Activated naive CD8-positive, alpha-beta T cell treated with anti-CD3 and anti-CD28 coated beads, Interleukin-2, amount 50 U/mL, for 24 hours (primary cell): Measurements from ENCODE around the gene ATP6V0B.

ENCODE experiments used
- ATAC-seq: fragments of 150-1000 bp; cut with Tn5 transposase; one replicate; pipeline ENCODE4 v1.10.0; 2021
- DNase-seq: peaks from one replicate; pipeline ENCODE4 v3.0.0; 2021
- H3K27ac Mint-ChIP-seq: one replicate; pipeline ENCODE4 v1.8.0; 2021; ENCODE audit warnings: mild to moderate bottlenecking, mixed read lengths
- H3K27me3 Mint-ChIP-seq: one replicate; pipeline ENCODE4 v1.8.0; 2021; ENCODE audit warnings: mixed read lengths
- H3K36me3 Mint-ChIP-seq: one replicate; pipeline ENCODE4 v1.8.0; 2021; ENCODE audit warnings: low read depth, mixed read lengths
- H3K4me1 Mint-ChIP-seq: one replicate; pipeline ENCODE4 v1.8.0; 2021; ENCODE audit warnings: mixed read lengths
- H3K4me3 Mint-ChIP-seq: one replicate; pipeline ENCODE4 v1.8.0; 2021; ENCODE audit warnings: mild to moderate bottlenecking, moderate library complexity, mixed read lengths
- H3K9me3 Mint-ChIP-seq: one replicate; pipeline ENCODE4 v1.8.0; 2021; ENCODE audit warnings: mixed read lengths

The ATP6V0B gene

DNA sequence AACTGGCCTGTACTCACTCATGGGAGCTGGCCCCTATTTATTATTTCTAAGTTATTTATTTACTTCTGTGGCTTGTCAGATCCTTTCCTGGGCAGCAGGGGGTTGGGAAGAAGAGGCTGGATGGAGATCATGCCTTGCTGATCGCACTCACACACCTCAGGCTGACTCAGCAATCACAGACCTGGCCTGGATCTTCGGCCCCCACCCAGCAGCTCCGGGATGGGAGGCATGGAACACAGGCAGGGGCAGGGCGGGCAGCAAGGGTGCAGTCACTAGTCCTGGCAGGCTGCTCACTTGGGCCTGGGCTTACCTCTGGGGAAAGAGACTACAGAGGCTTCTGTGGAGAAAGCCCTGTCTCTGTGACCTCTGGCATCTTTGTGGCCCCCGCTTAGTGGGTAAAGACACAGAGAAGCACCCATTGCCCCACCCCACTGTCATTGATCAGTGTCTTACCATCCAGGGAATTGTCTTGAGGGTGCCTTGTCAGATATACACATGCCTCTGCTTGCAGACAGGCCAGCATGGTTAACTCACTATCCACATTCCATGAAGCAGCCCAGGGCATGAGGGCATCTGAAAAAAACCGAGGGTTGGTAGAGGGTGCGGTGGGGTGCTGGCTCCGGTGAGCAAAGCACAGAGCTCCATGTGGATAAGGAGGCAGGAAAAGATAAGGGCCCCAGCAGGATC is 37.4 kb upstream of the ATP6V0B start:
- peaks cover 33% of the 10 kb centered on the region for H3K27me3 Mint-ChIP-seq
- no peaks in the 10 kb centered on the region for H3K9me3 Mint-ChIP-seq
- no peak for DNase-seq
- ATAC-seq: no peak
- no peaks in the 10 kb centered on the region for H3K36me3 Mint-ChIP-seq
- H3K27ac Mint-ChIP-seq: no peak overlapping the region
- H3K4me1 Mint-ChIP-seq: peaks cover 12% of the 10 kb centered on the region
- H3K4me3 Mint-ChIP-seq: no peak overlapping the region

DNA sequence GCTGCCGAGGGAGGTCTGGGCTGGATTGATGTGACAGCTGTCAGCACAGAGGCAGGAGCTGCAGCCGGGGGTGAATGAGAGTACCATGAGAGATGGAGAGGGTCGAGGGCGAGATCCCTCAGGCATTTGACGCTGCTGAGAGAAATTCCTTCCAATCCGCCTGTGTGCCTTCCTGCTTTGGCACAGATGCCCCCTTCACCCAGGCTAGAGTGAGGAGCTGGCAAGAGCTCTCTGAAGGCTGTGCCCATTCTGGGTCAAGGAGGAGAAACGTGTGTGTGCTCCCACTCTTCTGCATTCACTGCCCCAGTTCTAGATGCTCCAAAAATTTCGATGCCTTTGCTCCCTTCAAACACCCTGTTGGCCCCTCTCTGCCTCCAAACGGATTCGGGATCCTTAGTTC is 36.4 kb upstream of the ATP6V0B start:
- Mint-ChIP-seq H3K27me3 (peaks cover 24% of the 10 kb centered on the region), H3K27ac (no peak overlapping the region), H3K4me3 (no peak overlapping the region), H3K4me1 (peaks cover 8% of the 10 kb centered on the region), H3K9me3 (no peaks in the 10 kb centered on the region), H3K36me3 (no peaks in the 10 kb centered on the region)
- DNase-seq (no peak), ATAC-seq (no peak)

GRCh38 chr1:43938892-43939587 is 35.7 kb upstream of the ATP6V0B start:
- Mint-ChIP-seq H3K27me3 (peaks cover 21% of the 10 kb centered on the region), H3K4me3 (no peak overlapping the region), H3K36me3 (no peaks in the 10 kb centered on the region), H3K27ac (no peak overlapping the region), H3K4me1 (peaks cover 5% of the 10 kb centered on the region), H3K9me3 (no peaks in the 10 kb centered on the region)
- DNase-seq: no peak
- no peak for ATAC-seq

DNA sequence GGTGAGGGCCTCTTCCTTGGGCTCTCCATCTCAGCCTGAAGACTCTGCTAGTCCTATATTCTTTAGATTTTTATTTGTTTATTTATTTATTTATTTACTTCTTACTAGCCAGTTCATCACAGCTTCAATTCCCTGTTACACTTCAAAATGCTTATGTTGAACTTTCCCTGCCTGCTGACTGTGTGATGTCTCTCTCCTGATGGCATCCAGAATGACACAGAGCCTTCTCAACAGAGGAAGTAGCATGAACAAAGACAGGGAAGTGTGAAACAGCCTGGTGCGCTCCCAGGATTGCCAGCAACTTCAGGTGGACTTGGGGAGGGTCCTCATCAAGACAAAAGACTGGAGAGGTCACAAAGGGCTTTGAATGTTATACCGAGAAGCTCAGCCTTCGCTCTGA is 32.3 kb upstream of the ATP6V0B start:
- Mint-ChIP-seq H3K4me3 (no peak overlapping the region), H3K27me3 (no peaks in the 10 kb centered on the region), H3K4me1 (peaks cover 20% of the 10 kb centered on the region), H3K9me3 (no peaks in the 10 kb centered on the region), H3K36me3 (peaks cover 3% of the 10 kb centered on the region), H3K27ac (no peak overlapping the region)
- ATAC-seq (no peak), DNase-seq (no peak)

DNA sequence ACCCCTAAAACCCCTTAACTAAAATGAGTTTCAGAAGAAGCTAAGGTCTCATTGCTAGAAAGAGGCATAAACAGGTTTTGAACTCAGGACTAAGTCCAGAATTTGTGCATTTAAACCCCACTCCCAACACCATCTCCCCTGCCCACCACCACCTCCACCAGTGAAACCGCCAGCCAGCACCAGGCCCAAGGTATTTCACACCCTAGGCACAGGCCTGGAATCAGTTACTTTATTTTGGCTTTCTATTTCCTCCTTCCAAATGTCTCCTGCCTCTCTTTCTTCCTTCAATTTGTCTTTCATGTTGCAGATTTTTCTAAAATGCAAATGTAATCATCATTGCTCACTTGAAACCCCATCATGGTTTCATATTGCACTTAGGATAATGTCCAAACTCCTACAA is 29.9 kb upstream of the ATP6V0B start:
- H3K27me3 Mint-ChIP-seq: no peaks in the 10 kb centered on the region

DNA sequence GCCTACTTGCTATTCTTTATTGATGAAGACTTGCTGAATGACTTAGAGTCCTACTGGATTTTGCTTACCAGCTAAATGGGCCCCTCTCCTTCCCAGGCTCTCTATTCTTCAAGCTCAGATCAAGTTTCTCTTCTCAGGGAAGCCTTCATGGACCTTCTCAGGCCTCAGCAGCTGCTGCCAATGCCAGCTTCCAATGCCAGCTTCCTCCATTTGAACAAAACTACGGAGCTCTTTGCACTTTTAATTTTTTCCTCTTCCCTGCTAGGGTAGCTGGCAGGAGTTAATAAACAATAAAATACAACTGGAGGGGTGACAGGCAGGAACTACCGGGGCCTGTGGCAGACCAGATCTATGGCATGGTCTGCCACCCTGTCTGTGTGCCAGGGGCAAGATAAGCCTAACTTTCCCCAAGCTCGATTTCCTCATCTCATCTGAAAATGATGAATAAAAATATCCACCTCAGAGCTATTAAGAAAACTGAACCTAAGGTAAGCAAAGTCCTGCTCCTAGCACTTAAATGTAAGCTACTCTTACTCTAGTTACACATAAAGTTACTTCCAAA is 29.0 kb upstream of the ATP6V0B start:
- no peaks in the 10 kb centered on the region for H3K27me3 Mint-ChIP-seq
- ATAC-seq: no peak
- peak overlapping the region; percentile 97 for H3K4me3 Mint-ChIP-seq
- peaks cover 36% of the 10 kb centered on the region for H3K4me1 Mint-ChIP-seq
- no peak for DNase-seq
- H3K9me3 Mint-ChIP-seq: no peaks in the 10 kb centered on the region
- peaks cover 7% of the 10 kb centered on the region for H3K36me3 Mint-ChIP-seq
- H3K27ac Mint-ChIP-seq: peak overlapping the region; percentile 98

More for the DNA sequence above, 29.9 kb upstream of the ATP6V0B start:
- ATAC-seq (no peak), DNase-seq (no peak)
- Mint-ChIP-seq H3K36me3 (peaks cover 3% of the 10 kb centered on the region), H3K4me1 (peaks cover 31% of the 10 kb centered on the region), H3K4me3 (peak overlapping the region; percentile 97), H3K27ac (peak overlapping the region; percentile 67), H3K9me3 (no peaks in the 10 kb centered on the region)

DNA sequence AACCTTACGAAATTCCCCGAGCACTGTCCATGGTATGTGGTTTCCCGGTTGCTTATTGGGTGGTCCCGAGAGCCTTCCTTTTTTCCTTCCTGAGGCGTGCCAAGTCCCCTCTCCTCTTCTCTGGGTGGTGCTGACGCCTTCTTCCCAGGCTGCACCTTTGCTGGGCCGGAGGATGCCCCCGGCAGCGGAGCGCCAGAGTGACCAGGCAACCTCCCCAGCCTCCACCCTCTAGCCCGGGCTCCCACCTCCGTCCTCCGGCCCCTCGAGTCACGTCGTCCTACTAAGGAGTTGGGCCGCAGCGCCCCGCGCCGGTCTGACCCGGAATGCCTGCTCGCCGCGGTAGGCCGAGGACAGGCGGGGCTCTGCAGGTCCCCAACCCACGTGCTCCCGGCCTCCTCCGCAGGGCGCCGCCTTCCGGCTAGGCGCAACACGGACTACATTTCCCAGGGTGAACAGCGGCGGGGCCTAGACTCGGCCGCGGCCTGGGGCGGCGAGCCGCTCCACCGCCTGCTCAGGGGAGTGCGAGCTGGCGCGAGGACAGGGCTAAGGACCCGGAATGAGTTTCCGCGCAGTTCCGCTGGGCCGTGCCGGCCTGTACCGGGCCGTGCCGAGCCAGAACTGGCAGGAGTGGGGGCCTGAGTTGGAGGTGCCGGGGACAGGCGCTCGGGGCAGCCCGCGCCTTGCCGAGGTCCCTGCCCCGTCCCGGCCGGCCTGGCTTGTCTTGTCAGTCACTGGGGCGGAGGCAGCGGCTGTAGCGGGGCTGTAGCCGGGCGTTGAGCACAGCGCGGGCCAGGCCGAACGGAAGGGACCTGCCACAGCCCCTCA is 28.3 kb upstream of the ATP6V0B start, which contains the start of gene IPO13:
IPO13 (plus strand) TSS at position 715 of the 825 bp plus-strand sequence. CDS start 651 bp downstream, outside the sequence.
- peak; percentile 96 for ATAC-seq
- Mint-ChIP-seq H3K36me3 (peaks cover 13% of the 10 kb centered on the region), H3K9me3 (no peaks in the 10 kb centered on the region), H3K4me3 (peak within 1 kb of the TSS; percentile 97), H3K4me1 (peaks cover 40% of the 10 kb centered on the region), H3K27ac (peak within 1 kb of the TSS; percentile 98), H3K27me3 (no peaks in the 10 kb centered on the region)
- DNase-seq: peak; percentile 96

- H3K27ac Mint-ChIP-seq: peak overlapping the region; percentile 98
- H3K4me1 Mint-ChIP-seq: peaks cover 43% of the 10 kb centered on the region
- ATAC-seq (no peak), DNase-seq (no peak)
- H3K9me3 Mint-ChIP-seq: no peaks in the 10 kb centered on the region
- peak overlapping the region; percentile 97 for H3K4me3 Mint-ChIP-seq
- peaks cover 13% of the 10 kb centered on the region for H3K36me3 Mint-ChIP-seq
- no peaks in the 10 kb centered on the region for H3K27me3 Mint-ChIP-seq
These were observed 27.5 kb upstream of the ATP6V0B start for GRCh38 chr1:43947061-43947873.

- Mint-ChIP-seq H3K27ac (peak overlapping the region; percentile 53), H3K9me3 (no peaks in the 10 kb centered on the region), H3K4me3 (peak overlapping the region; percentile 97), H3K27me3 (no peaks in the 10 kb centered on the region), H3K4me1 (peaks cover 43% of the 10 kb centered on the region), H3K36me3 (peaks cover 13% of the 10 kb centered on the region)
- ATAC-seq (no peak), DNase-seq (no peak)
These were observed 26.8 kb upstream of the ATP6V0B start for GRCh38 chr1:43947874-43948437.

DNA sequence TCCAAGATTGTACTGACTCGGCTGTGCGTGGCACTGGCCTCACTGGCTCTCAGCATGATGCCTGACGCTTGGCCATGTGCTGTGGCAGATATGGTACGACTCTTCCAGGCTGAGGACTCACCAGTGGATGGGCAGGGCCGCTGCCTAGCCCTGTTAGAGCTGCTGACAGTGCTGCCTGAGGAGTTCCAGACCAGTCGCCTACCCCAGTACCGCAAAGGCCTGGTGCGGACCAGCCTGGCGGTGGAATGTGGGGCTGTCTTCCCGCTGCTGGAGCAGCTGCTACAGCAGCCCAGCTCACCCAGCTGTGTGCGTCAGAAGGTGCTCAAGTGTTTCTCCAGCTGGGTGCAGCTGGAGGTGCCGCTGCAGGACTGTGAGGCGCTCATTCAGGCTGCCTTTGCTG is 25.1 kb upstream of the ATP6V0B start:
- Mint-ChIP-seq H3K4me1 (peaks cover 40% of the 10 kb centered on the region), H3K36me3 (peaks cover 13% of the 10 kb centered on the region), H3K27ac (no peak overlapping the region), H3K4me3 (no peak overlapping the region), H3K9me3 (no peaks in the 10 kb centered on the region), H3K27me3 (no peaks in the 10 kb centered on the region)
- no peak for ATAC-seq
- DNase-seq: no peak

GRCh38 chr1:43951021-43951985 is 23.5 kb upstream of the ATP6V0B start:
- peaks cover 12% of the 10 kb centered on the region for H3K36me3 Mint-ChIP-seq
- H3K4me3 Mint-ChIP-seq: no peak overlapping the region
- H3K4me1 Mint-ChIP-seq: peaks cover 24% of the 10 kb centered on the region
- DNase-seq: no peak
- no peak for ATAC-seq
- H3K9me3 Mint-ChIP-seq: no peaks in the 10 kb centered on the region
- H3K27me3 Mint-ChIP-seq: no peaks in the 10 kb centered on the region
- H3K27ac Mint-ChIP-seq: no peak overlapping the region

- Mint-ChIP-seq H3K9me3 (no peaks in the 10 kb centered on the region), H3K4me3 (no peak overlapping the region), H3K27ac (no peak overlapping the region), H3K4me1 (peaks cover 18% of the 10 kb centered on the region), H3K36me3 (peaks cover 14% of the 10 kb centered on the region), H3K27me3 (no peaks in the 10 kb centered on the region)
- ATAC-seq: no peak
- DNase-seq: no peak
These were observed 21.9 kb upstream of the ATP6V0B start for GRCh38 chr1:43952731-43953346.
